ENCODE measurements around the gene FERMT3. TPM values are rescaled to one million over a fixed set of nuclear protein-coding genes. Genes with fewer than 3 reads are reported as not detected.
A peak's percentile ranks its signal among the peaks of the same experiment; 100 is the strongest.

The FERMT3 gene
- total RNA-seq, 2 experiments from 2014 or later: 217 to 235 TPM

GRCh38 chr11:64223001-64223651, 16.6 kb downstream of the FERMT3 start:
- H3K4me3 Mint-ChIP-seq: no peak overlapping the region
- no peak for DNase-seq
- H3K27me3 Mint-ChIP-seq: no peaks in the 10 kb centered on the region
- H3K4me1 Mint-ChIP-seq: peaks cover 21% of the 10 kb centered on the region
- H3K27ac Mint-ChIP-seq: peak overlapping the region; percentile 20
- peaks cover 11% of the 10 kb centered on the region for H3K36me3 Mint-ChIP-seq
- no peaks in the 10 kb centered on the region for H3K9me3 Mint-ChIP-seq

GRCh38 chr11:64224151-64224890, 17.8 kb downstream of the FERMT3 start:
- peaks cover 24% of the 10 kb centered on the region for H3K4me1 Mint-ChIP-seq
- H3K36me3 Mint-ChIP-seq: peaks cover 8% of the 10 kb centered on the region
- no peaks in the 10 kb centered on the region for H3K9me3 Mint-ChIP-seq
- peak overlapping the region; percentile 87 for H3K27ac Mint-ChIP-seq
- peak overlapping the region; percentile 89 for H3K4me3 Mint-ChIP-seq
- no peaks in the 10 kb centered on the region for H3K27me3 Mint-ChIP-seq
- DNase-seq: no peak

- no peaks in the 10 kb centered on the region for H3K9me3 Mint-ChIP-seq
- no peak for DNase-seq
- peaks cover 8% of the 10 kb centered on the region for H3K36me3 Mint-ChIP-seq
- H3K4me1 Mint-ChIP-seq: peaks cover 32% of the 10 kb centered on the region
- peak overlapping the region; percentile 89 for H3K4me3 Mint-ChIP-seq
- H3K27ac Mint-ChIP-seq: peak overlapping the region; percentile 87
- no peaks in the 10 kb centered on the region for H3K27me3 Mint-ChIP-seq
These were observed 18.5 kb downstream of the FERMT3 start for GRCh38 chr11:64224891-64225607.

GRCh38 chr11:64225608-64226506, 19.3 kb downstream of the FERMT3 start, which contains the start of the genes NUDT22 and TRPT1:
NUDT22 (plus strand) TSS chr11:64226274; CDS start chr11:64226653, 379 bp downstream.
TRPT1 (minus strand) TSS chr11:64226186; CDS start chr11:64225860, 326 bp downstream.
- H3K27ac Mint-ChIP-seq: peak within 1 kb of the TSS; percentile 87
- no peaks in the 10 kb centered on the region for H3K9me3 Mint-ChIP-seq
- H3K36me3 Mint-ChIP-seq: peaks cover 8% of the 10 kb centered on the region
- DNase-seq: peak; percentile 97
- H3K4me3 Mint-ChIP-seq: peak within 1 kb of the TSS; percentile 89
- H3K27me3 Mint-ChIP-seq: no peaks in the 10 kb centered on the region
- peaks cover 31% of the 10 kb centered on the region for H3K4me1 Mint-ChIP-seq

- H3K27ac Mint-ChIP-seq: peak overlapping the region; percentile 84
- no peaks in the 10 kb centered on the region for H3K27me3 Mint-ChIP-seq
- no peaks in the 10 kb centered on the region for H3K9me3 Mint-ChIP-seq
- peak overlapping the region; percentile 89 for H3K4me3 Mint-ChIP-seq
- DNase-seq: peak; percentile 81
- peaks cover 35% of the 10 kb centered on the region for H3K4me1 Mint-ChIP-seq
- H3K36me3 Mint-ChIP-seq: peaks cover 4% of the 10 kb centered on the region
These were observed 20.1 kb downstream of the FERMT3 start for GRCh38 chr11:64226507-64227051.

- Mint-ChIP-seq H3K4me3 (peak overlapping the region; percentile 89), H3K9me3 (no peaks in the 10 kb centered on the region), H3K27ac (peak overlapping the region; percentile 84), H3K27me3 (no peaks in the 10 kb centered on the region), H3K4me1 (peaks cover 39% of the 10 kb centered on the region), H3K36me3 (peaks cover 4% of the 10 kb centered on the region)
- DNase-seq: no peak
These were observed 21.0 kb downstream of the FERMT3 start for GRCh38 chr11:64227405-64227956.

GRCh38 chr11:64229090-64229743, 22.7 kb downstream of the FERMT3 start:
- no peaks in the 10 kb centered on the region for H3K9me3 Mint-ChIP-seq
- H3K27ac Mint-ChIP-seq: peak overlapping the region; percentile 65
- DNase-seq: no peak
- no peaks in the 10 kb centered on the region for H3K27me3 Mint-ChIP-seq
- peak overlapping the region; percentile 83 for H3K4me3 Mint-ChIP-seq
- peaks cover 4% of the 10 kb centered on the region for H3K36me3 Mint-ChIP-seq
- H3K4me1 Mint-ChIP-seq: peaks cover 43% of the 10 kb centered on the region

GRCh38 chr11:64229744-64230170, 23.2 kb downstream of the FERMT3 start:
- no peaks in the 10 kb centered on the region for H3K27me3 Mint-ChIP-seq
- H3K4me1 Mint-ChIP-seq: peaks cover 40% of the 10 kb centered on the region
- H3K36me3 Mint-ChIP-seq: peaks cover 4% of the 10 kb centered on the region
- H3K4me3 Mint-ChIP-seq: peak overlapping the region; percentile 83
- DNase-seq: no peak
- H3K27ac Mint-ChIP-seq: peak overlapping the region; percentile 86
- no peaks in the 10 kb centered on the region for H3K9me3 Mint-ChIP-seq

- peaks cover 4% of the 10 kb centered on the region for H3K36me3 Mint-ChIP-seq
These were observed 23.9 kb downstream of the FERMT3 start, which contains the start of gene DNAJC4 for GRCh38 chr11:64230171-64230984. DNAJC4 (plus strand) TSS chr11:64230548; CDS start chr11:64230855, 307 bp downstream.

GRCh38 chr11:64230985-64231365, 24.5 kb downstream of the FERMT3 start:
- Mint-ChIP-seq H3K9me3 (no peaks in the 10 kb centered on the region), H3K27ac (peak overlapping the region; percentile 86), H3K36me3 (peaks cover 4% of the 10 kb centered on the region), H3K27me3 (no peaks in the 10 kb centered on the region), H3K4me3 (peak overlapping the region; percentile 83), H3K4me1 (peaks cover 40% of the 10 kb centered on the region)
- DNase-seq: no peak

More at GRCh38 chr11:64230171-64230984, 23.9 kb downstream of the FERMT3 start, which contains the start of gene DNAJC4:
- H3K4me1 Mint-ChIP-seq: peaks cover 38% of the 10 kb centered on the region
- peak; percentile 88 for DNase-seq
- H3K4me3 Mint-ChIP-seq: peak within 1 kb of the TSS; percentile 83
- H3K9me3 Mint-ChIP-seq: no peaks in the 10 kb centered on the region
- H3K27ac Mint-ChIP-seq: peak within 1 kb of the TSS; percentile 86
- H3K27me3 Mint-ChIP-seq: no peaks in the 10 kb centered on the region

- H3K27ac Mint-ChIP-seq: peak overlapping the region; percentile 38
- no peaks in the 10 kb centered on the region for H3K27me3 Mint-ChIP-seq
- H3K9me3 Mint-ChIP-seq: no peaks in the 10 kb centered on the region
- peaks cover 4% of the 10 kb centered on the region for H3K36me3 Mint-ChIP-seq
- peak overlapping the region; percentile 83 for H3K4me3 Mint-ChIP-seq
- DNase-seq: no peak
- H3K4me1 Mint-ChIP-seq: peaks cover 40% of the 10 kb centered on the region
These were observed 25.0 kb downstream of the FERMT3 start for GRCh38 chr11:64231546-64231945.

- no peak for DNase-seq
- Mint-ChIP-seq H3K9me3 (no peaks in the 10 kb centered on the region), H3K27me3 (no peaks in the 10 kb centered on the region), H3K4me1 (peaks cover 37% of the 10 kb centered on the region), H3K36me3 (peaks cover 4% of the 10 kb centered on the region), H3K4me3 (no peak overlapping the region), H3K27ac (no peak overlapping the region)
These were observed 25.9 kb downstream of the FERMT3 start for GRCh38 chr11:64232182-64232966.
